ENCODE results near the gene SIRPD.

DNA sequence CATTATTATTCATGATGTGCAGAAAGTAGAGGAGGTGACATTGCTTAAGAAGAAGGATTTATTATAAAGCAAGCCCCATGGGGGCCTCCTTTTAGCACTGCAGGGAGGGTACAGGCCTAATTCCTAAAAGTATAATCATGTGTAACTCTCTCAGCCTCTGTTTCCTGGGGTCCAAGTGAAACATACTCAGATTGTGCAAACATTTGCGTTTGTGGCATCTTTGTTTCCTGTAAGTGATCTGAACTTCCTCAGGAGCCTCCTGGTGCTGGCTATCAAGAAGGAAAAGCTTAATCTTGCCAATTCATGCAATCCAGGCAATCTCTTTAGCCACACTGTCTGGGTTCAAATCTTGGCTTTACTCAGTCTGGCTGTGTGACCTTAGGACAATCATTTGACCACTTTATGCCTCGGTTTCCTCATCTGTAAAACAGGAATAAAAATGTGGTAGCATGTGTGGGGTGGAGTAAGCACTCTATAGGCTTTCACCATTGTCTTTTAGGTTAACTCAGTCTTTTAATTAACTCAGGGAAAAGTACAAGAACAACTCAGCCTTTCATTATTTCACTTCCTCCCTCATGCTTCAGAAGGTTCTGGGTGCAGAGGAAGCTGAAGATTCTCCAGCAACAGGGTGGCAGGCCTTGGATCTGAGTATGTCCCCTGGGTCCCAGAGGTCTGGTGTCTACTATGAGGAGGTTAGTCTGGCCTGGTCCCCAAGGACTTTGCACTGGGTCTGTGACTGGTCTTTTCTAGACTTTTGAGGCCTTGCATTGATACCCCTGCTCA is 65.5 kb downstream of the SIRPD start:
- TF ChIP-seq, protein P1, sequence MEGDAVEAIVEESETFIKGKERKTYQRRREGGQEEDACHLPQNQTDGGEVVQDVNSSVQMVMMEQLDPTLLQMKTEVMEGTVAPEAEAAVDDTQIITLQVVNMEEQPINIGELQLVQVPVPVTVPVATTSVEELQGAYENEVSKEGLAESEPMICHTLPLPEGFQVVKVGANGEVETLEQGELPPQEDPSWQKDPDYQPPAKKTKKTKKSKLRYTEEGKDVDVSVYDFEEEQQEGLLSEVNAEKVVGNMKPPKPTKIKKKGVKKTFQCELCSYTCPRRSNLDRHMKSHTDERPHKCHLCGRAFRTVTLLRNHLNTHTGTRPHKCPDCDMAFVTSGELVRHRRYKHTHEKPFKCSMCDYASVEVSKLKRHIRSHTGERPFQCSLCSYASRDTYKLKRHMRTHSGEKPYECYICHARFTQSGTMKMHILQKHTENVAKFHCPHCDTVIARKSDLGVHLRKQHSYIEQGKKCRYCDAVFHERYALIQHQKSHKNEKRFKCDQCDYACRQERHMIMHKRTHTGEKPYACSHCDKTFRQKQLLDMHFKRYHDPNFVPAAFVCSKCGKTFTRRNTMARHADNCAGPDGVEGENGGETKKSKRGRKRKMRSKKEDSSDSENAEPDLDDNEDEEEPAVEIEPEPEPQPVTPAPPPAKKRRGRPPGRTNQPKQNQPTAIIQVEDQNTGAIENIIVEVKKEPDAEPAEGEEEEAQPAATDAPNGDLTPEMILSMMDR (IDR thresholded peaks at IDR 0.05; ENCODE audit: low read depth, low read length), result no peak
- no peak for TF ChIP-seq EZH2phosphoT487 (IDR thresholded peaks at IDR 0.05; ENCODE audit: low read depth)
